Head of caudate nucleus (tissue), 42 donors: ENCODE measurements around the gene ACSBG1.

Source experiments
- DNase-seq, 42 donors: peaks; one replicate each; pipeline versions ENCODE4 v3.0.0 to v3.0.0-alpha.2; 2020 to 2021; ENCODE audit warnings: mixed read lengths in 7 of 42
- intact Hi-C: fragments of 100-400 bp; cut with DNase I; formaldehyde crosslinking; loops from one replicate; pipeline ENCODE4 v1.15.0; 2022

The ACSBG1 gene

DNA sequence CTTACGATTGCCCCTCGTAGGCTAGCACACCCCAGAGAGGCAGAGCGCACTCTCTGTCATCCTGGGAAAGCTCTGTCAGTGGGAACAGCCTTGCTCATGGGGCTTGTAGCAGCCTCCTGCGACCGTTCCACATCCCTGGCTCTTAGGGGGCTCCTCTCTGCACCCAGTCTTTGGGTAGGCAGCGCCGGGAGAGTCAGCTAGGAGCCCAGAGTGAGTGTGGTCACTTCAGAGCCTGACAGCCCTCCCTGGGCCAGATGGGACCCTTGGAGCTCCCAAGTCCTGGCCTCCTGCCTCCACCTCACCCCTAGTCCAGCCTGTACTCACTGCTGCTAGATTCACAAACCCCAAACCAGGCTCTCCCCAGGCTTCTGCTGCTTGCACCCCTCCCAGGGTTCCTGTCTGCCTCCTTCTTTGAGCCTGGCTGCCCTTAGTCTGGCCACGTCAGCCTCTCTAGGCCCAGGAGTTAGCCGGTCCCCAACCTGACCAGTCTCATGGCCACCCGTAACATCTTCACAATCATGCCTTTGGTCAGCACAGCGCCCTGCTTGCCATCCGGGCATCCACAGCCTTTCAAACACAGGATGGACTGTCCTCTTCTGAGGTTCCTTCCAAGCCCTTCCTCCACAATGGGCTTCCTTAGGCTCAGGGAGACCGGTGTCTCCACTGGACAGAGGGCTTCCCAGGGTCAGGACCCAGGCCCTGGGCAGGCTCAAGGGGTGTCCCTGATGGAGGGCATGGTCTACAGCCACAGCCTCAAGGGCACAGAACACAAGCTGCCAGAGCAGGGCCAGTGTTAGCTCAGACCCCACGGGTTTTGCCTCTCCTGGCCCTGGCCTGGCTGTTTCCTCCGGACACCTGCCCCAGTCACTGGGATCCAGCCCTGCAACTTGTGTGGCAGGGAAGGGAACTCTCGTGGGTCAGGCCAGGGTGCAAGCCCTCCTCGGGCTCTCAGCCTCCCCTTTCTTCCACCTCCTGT lies 4.6 kb downstream of the ACSBG1 start:
- intact Hi-C loops = no loop called here

DNA sequence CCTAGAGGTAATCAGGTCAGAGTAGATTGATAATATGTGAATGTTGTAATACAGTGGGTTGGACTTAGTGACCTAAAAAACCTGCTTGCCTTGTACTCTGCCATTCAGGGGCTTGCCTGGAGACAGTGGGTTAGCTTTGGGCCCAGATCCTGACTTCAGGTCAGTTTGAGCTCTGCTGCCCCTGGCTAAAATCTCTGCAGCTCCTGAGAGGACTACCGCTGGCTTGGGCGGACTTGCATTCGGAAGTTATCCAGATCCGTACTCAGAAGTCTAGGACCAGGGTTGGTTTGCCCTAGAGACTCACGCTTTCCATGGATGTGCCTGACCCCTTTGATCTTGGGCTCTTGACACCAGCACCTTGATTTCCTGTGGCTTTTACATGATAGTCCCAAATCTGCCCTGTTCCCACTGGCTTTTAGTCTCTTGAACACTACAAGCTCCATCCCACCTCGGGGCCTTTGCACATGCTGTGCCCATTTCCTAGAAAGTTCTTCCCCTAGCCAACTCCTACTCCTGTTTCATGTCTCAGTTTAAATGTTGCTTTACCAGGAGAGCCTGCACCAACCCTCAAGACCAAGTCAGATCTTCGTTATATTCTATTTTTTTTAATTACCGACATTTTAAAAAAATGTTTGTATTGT lies 5.9 kb downstream of the ACSBG1 start:
- no peak for DNase-seq
- intact Hi-C loops = no loop called here

More for the DNA sequence above, 4.6 kb downstream of the ACSBG1 start:
- DNase-seq = no peak

DNA sequence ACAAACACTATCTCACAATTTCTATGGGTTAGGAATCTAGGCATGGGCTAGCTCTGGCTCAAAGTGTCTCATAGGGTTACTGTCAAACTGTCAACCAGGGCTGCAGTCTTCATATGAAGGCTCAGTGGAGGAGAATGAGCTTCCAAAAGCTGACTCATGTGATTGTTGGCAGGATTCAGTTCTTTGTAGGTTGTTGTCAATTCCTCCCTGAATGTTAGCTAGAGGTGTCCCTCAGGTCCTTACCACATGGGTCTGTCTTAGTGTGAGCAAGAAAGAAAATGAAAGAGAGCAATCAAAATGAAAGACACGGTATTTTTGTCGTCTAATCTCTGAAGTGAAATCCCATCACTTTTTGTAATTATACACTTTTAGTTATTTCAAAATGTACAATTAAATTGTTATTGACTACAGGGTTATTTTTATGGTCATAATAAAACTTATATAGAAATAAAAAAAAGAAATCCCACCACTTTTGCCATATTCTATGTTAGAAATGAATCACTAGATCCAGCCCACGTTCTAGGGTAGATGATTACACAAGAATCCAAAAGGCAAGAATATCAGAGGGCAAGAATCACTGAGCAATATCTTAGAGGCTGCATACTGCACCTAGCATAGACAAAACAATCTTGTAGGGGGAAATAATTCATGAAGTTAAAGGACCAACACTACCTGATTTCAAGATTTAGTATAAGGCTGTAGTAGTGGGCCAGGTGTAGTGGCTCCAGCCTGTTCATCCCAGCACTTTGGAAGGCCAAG lies 8.4 kb downstream of the ACSBG1 start:
- intact Hi-C loops = no loop called here
- no peak for DNase-seq

DNA sequence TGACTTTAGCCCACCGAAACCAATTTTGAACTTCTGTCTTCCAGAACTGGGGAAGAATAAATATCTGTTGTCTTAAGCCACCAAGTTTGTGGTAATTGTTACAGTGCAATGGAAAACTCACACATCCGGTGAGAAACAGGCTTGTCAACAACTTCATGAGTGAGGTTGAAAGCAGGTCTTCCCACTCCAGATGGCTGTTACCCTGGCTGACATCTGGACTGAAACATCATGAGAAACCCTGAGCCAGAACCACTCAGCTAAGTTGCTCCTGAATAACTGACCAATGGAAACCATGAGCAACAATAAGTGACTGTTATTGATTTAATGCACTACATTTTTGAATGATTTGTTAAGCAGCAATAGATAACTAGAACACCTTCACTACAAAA lies 10.3 kb downstream of the ACSBG1 start:
- intact Hi-C loops = no loop called here
- no peak for DNase-seq

DNA sequence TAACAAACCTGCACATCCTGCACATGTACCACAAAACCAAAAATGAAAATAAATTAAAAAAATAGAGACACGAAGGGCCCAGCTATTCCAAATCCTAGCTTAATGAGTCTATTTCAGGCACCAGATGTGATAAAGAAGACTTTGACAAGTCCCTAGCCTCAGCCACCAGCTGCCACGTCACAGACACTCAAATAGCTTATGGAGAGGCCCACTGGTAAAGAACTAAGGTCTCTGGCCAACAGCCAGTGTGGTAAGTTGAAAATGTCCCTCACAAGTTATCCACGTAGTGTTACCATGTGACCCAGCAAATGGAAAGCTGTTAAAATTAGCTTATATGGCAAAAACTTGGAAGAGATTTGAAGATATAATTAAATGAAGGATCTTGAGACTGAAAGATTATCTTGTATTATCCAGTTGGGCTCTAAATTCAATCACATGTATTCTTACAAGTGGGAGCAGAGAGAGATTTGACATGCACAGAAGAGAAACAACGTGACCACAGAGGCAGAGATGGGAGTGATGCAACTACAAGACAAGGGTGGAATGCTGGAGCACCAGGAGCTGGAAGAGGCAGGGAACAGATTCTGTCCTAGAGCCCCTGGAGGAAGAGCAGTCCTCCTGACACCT lies 10.9 kb downstream of the ACSBG1 start:
- DNase-seq = no peak
- intact Hi-C loops = no loop called here

DNA sequence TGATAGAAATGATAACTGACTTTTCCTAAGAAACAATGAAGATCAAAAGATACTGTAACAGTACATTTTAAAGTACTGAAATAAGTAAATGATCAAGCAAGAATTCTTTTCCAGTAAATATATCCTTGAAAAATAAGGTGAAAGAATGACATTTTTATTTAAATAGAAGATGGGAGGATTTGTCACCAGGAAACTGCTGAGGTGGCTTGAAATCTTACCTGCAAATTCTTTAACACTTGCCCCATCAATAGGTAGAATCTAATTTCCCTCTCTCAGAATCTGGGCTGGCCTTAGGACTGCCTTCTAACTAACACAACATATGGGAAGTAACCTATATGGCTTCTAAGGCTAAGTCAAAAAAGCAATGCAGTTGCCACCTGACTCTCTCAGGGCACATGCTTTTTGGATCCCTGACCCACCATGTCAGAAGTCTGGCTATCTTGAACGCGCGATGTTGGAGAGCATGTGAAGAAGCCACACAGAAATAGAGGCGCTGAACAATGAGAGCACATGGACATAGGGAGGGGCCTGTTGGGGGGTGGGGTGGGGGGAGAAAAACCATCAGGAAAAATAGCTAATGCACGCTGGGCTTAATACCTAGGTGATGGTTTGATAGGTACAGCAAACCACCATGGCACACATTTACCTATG lies 11.5 kb downstream of the ACSBG1 start:
- intact Hi-C loops = no loop called here
- DNase-seq = no peak

DNA sequence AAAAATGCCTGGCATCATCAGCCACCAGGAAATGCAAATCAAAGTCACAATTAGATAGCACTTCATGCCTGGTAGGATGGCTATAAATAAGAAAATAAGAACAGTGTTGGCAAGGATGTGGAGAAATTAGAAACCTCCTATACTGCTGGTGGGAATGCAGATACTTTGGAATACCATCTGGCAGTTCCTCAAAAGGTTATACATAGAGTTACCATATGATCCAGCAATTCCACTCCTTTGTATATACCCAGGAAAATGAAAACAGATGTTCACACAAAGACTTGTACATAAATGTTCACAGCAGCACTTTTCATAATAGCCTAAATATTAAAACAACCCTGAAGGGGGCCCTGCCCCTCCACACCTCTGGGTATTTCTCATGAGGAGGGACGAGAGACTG lies 13.7 kb downstream of the ACSBG1 start:
- intact Hi-C loops = no loop called here
- no peak for DNase-seq

DNA sequence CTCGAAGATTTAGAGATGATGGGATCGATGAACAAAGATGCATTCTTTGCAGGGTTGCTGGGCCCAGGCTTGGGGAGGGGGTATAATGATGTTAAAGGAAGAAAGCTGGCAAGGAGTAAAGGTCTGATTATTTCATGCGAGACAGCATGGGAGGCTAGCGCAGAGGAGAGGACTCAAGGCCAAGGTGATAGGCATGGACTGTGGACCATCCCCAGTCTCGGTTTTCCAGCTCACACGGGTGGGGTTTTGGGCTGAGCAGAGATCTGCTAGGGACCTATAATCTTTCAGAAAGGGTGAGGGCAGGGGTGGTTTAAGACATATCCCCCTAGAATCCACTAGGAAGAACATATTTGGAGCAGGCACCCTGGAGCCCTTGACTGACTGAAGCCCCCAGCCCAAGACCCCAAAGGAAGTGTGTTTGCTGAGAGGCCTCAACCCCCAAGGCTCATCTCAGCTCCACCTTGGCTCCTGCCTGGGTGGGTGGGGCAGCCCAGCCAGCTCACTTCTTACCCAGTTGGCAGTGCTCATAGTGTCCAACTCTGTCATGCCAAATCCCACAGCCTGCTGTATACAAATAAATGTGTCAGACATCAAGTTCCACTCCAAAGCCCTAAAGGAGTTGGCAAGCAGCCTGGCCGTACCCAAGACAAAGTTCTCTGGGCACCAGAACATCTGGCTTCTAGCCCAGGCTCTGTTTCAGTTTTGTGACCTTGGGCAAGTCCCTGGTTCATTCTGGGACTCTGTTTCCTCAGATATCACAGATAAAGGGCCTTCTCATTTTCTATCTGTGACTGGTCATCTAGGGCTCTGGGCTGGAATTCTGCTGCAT lies 17.9 kb downstream of the ACSBG1 start:
- peak in 33 of 42 donors; percentile 16 to 86 (median 61) for DNase-seq
- intact Hi-C loops = no loop called here

DNA sequence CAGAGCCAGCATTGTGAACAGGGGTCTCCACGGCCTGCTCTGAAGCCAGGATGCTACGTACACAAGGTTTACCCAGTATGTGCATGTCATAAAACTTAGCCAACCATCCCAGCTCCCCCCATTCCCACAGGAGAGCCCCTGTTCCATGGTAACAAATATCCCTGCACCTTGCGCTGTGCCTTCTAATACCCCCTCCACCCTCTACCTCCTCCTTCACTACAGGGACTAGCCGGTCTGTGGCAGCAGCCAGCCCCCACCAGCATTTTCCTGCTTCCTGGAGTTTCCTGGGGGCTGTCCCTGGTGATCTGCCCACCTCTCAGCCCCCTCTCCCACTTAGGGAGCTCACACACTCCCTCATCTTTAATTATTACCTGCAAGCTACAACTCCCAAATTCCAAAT lies 20.4 kb downstream of the ACSBG1 start:
- peak in 3 of 42 donors; percentile 1 to 24 (median 13) for DNase-seq
- intact Hi-C loops = no loop called here

DNA sequence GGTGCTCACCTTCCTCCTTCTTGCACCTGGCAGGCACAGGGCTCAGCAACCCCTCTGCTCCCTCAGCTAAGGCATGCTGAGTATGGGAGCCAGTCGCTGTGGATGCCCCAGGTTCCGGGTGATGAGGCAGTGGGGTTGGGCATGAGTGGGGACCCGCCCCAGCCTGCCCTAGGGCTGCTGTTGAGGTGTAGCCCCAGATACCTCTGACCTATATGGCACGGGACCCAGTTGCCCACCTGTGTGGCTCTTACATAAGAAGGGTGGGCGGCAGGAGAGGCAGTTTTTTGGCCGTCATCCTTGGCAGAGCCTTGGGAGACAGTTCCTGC lies 21.0 kb downstream of the ACSBG1 start:
- peak in 4 of 42 donors; percentile 2 to 42 (median 33) for DNase-seq
- intact Hi-C loops = no loop called here

DNA sequence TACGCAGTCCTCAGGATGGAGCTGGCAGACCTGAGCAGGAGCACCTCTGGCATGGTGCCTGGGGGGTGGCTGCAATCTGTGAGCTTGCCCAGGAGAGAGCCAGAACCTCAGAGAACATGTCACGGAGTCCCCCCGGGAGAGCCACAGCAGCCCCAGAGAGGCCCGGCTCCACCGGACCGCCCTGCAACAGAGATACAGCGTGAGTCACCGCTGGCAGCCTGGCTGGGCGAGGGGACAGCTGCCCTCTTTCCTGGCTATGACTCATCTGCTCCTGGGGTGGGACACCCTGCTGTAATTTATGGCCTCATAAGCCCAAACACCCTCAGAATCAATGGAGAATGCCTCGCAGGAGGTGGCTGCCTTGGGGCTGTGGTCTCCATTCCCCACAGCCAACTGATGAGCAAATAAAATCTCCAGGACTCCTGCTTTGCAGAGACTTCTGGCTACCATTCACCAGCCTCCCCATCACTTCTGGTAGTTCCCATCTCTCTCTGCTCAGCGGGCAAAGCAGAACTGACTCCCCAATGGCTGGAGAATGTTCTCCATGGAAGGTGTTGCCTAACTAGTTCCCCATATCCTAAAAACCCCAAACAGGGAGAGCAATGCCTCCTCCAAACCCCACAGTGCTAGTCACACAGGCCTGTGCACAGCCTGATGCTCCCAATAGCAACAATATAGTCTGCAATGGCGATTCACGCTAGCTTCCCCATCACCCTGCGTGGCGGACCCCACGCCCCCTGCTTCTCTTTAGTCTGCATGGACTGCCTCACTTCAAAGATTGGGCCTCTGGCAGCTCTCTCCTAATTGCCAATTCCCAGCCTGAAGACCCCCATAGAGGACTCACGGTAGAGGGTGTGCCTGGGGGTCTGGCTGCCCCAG lies 21.6 kb downstream of the ACSBG1 start:
- intact Hi-C loops = no loop called here
- DNase-seq = peak in 39 of 42 donors; percentile 47 to 94 (median 69)

DNA sequence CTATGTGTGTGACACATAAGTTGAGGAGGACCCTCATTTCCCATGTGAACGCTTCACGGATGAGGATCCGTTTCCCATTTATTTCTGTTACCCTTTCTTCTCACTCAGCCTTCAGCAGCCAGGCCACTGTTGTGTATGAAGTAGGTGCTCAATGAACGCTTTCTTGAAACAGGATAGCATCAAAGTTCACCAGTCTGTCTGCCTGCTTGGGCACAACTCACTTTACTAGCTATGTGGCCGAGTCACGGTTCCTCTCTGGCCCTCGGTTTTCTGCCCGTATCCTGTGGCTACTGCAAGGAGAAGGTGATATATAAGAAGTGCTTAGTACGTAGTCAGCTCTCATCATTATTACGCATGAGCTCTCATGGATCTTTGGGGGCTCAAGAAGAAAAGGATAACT lies 22.4 kb downstream of the ACSBG1 start:
- intact Hi-C loops = no loop called here
- peak in 5 of 42 donors; percentile 3 to 41 (median 24) for DNase-seq

DNA sequence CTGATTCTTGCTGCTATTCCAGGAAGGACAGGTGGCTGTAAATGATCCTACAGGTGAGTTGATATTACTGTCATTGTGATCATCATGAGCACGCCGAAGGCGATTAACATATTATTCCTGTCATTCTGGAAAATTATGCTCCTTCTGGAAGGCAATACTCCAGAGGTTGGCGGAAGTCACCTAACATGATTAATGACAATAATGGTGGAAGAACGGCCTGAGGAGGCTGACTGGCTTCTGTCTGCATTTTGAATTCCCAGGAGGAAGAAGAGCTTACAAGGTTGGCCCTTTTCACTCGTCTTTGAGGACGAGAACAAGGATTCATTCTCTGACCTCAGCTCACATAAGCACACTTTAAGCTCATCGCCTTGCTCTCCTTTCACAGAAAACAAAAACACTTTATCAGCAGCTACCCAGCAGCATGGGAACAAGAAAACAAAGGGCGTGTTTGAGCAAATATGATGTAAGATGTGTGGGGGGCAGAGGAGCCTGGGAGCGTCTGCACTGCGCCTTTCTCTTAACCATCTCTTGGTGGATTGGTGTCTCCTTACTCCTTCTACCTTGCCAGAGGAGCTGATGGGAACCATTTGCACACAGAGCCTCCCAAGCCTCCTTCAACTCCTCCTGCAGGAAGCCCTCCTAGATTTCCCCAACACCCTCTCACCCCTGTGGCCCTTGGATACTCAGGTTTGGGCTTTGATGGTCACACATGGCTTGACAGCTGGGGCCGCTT lies 23.0 kb downstream of the ACSBG1 start:
- peak in 9 of 42 donors; percentile 11 to 66 (median 34) for DNase-seq
- intact Hi-C loops = no loop called here

DNA sequence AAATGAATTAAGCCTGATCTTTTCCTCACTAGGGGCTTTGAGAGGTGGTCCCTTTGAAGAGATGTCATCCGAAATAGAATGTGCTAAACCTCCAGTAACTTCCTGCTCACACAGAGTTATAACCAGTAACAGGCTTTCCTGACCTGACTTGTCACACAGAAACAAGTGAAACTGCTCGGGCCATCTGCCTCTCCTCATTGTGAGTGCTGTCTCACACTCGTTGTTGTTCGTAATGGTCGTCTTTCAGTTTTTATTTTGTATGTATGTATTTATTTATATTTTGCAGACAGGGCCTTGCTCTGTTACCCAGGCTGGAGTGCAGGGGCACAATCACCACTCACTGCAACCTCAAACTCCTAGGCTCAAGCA lies 24.0 kb downstream of the ACSBG1 start:
- DNase-seq = peak in 10 of 42 donors; percentile 4 to 49 (median 20)
- intact Hi-C loops = no loop called here

DNA sequence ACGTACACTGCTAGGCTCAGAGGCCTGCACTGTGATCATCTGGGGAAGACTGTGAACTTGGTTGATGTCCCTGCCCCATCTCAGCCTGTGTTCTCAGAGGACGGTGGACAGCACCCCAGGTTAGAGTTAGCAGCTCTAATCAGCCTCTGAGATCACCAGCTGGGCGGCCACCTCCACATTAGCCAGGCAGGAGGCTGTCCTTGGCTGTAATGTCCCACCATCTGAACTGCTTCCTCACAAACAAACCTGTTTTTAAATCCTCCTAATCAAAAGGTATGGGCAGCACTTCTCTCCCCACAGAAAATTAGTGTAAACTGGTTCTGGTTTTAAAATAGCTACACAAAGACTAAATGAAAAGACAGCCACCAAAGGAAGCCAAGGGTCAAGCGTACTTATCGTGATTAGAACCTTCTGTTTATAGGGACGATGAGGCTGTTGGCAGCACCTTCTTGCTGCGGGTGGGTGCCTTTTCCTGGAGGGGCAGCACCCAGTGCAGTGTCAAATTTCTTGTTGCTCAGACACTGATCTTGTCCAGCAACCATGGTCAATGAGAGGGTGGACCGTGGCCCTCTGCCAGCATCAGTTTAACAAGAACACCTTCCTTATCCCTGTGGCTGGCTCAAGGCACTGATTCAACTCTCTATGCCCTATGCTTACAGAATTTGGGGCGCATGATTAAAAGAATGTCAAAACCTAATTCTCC lies 24.6 kb downstream of the ACSBG1 start:
- DNase-seq = peak in 11 of 42 donors; percentile 1 to 44 (median 15)
- intact Hi-C loops = no loop called here
